G401.6 (cell line): ENCODE data around the gene ACCS.
A peak's percentile ranks its signal among the peaks of the same experiment; 100 is the strongest.

ENCODE experiments used
- FAIRE-seq: peaks from 2 replicates; lab custom pipeline; 2012; peaks lifted over from hg19 to GRCh38; lab: Jason Lieb, UNC

The ACCS gene

GRCh38 chr11:44094260-44094868 is 28.3 kb downstream of the ACCS start:
- peak; percentile 90 for FAIRE-seq

GRCh38 chr11:44095506-44096359 is 29.7 kb downstream of the ACCS start, which contains the start of gene EXT2:
Gene EXT2, plus strand, starts transcription at chr11:44095678. Its CDS starts 12,035 bp downstream, at chr11:44107713.
- peak; percentile 65 for FAIRE-seq

GRCh38 chr11:44096360-44097185 is 30.5 kb downstream of the ACCS start:
- FAIRE-seq = no peak

DNA sequence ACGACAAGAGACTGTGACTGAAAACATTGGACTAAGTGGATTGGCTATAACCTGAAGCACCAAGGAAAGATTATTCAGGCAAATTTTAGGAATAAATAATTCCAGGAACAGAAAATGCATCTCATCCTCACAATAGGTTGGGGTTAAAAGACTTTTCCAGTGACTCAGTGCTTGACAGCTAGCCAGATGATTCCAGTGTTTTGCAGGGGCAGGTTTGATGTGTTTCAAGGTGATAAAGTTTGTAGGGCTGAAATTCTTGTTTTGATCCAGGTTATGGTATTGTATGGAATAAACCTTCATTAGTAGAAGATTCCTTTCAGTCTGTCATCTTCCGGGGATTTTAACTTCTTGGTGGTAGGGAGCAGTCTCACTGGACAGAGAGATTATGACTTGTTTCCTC is 31.8 kb downstream of the ACCS start:
- FAIRE-seq = no peak

DNA sequence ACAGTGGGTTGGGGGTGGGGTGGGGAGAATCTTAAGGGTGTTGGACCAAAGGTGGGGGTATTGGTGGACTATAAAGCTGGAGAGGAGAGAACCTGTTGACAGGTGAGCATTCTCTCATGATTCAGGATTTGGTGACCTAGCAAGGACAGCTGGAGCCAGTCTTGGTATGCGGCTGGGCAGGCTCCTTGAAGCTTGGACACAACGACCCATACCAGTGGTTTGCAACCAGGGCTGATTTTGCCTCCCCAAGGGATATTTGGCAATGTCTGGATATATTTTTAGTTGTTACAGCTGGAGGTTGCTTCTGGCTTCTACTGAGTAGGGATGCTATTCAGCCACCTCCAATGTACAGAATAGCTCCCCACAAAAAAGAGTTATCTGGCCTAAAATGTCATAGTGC is 35.0 kb downstream of the ACCS start:
- no peak for FAIRE-seq

- peak; percentile 8 for FAIRE-seq
Measured at GRCh38 chr11:44104481-44105294, 38.6 kb downstream of the ACCS start.

DNA sequence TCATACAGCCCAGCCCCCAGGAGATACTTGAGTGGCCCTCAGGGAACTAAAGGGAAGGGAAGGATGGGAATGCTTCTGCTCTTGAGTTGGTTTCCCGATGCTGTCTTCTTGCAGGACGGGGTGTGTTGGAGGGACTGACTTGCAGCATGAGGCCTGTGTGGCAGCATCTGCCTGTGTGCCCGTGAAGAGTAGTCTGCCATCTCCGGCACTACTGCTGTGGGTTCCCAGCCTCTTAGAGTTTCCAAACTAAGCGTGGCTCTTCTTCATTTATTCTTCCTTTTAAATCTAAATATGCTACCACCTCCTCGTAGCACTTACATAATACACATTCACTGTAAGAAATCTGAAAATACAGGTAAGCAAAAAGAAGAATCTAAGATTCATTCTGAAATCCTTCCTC is 42.2 kb downstream of the ACCS start:
- no peak for FAIRE-seq

DNA sequence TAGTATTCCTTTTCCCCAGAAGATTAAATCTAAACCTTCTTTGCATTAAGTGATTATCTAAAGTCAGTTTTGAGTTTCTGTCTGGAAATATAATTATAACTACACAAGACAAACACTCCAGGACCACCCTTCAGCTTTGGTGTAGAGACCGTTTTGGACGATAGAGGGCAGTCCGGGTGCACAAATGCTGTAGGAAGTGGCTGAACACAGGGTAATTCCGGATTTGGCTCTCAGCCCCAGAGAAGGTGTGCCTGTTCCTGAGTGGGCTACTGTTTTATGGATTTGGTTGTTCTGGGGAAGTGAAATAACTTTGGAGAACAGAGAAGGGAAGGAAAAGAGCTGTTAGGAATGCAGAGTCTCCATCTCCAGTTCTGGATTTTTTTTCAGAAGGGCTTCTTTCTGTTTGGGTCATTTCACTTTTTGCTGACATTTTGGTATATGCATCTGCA is 44.2 kb downstream of the ACCS start:
- FAIRE-seq = peak; percentile 95

GRCh38 chr11:44112091-44112821 is 46.2 kb downstream of the ACCS start:
- FAIRE-seq = no peak

- FAIRE-seq = no peak
Measured at GRCh38 chr11:44113018-44113417, 46.9 kb downstream of the ACCS start.

GRCh38 chr11:44113572-44113971 is 47.5 kb downstream of the ACCS start:
- FAIRE-seq = no peak

DNA sequence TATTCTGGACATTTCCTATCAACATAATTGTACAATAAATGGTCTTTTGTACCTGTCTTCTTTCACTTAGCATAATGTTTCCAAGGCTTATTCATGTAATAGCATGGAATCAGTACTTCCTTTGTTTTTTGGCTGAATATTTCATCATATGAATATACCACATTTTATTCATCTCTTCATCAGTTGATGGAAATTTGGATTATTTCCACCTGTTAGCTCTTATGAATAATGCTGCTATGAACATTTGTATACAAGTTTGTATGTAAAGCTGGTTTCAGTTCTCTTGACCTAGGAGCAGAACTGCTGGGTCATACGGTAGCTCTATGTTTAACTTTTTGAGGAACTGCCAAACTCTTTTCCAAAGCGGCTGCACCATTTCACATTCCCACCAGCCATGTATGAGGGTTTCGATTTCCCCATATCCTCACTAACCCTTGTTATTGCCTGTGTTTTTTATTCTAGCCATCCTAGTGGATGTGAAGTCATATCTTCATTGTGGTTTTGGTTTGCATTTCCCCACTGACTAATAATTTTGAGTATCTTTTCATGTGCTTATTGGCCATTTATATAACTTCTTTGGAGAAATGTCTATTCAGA is 50.3 kb downstream of the ACCS start:
- no peak for FAIRE-seq

- FAIRE-seq = no peak
Measured at GRCh38 chr11:44120169-44120568, 54.1 kb downstream of the ACCS start.

DNA sequence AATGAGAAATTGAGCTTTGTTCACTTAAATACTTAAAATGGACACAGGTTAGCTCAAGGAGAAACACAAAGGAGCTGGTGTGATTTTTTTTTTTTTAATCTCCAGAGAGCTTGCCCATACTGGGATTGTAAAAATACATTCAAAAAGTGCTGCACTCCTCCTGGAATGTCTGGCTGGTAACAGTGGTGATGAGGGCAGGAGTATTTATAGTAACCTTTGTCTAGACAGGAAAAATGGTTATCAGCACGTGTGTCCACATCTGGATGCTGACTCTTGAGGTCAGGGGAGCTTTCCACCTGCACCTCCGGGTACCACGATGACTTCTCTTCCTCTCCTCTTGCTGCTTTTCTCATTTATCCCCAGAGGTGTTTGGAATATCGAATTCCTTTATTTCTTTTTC is 59.5 kb downstream of the ACCS start:
- FAIRE-seq = no peak

DNA sequence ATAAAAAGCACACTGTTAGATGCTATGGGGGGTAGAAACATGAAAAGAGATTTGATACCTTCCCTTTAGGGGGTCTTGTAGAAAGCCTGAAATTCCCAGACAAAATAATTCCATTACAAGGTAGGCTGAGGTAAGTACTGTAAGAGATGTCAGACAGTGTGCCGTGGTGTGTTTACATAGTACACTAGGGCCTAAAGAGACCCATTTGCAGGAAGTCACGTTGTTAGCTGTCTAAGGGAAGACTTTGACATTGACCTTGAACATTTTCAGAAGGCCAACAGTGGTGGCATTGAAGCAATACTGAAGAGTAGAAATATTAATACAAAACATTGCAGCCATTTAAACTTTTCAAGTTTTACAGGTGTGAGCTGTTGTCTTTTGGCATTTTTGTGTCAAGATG is 60.2 kb downstream of the ACCS start:
- FAIRE-seq = no peak

DNA sequence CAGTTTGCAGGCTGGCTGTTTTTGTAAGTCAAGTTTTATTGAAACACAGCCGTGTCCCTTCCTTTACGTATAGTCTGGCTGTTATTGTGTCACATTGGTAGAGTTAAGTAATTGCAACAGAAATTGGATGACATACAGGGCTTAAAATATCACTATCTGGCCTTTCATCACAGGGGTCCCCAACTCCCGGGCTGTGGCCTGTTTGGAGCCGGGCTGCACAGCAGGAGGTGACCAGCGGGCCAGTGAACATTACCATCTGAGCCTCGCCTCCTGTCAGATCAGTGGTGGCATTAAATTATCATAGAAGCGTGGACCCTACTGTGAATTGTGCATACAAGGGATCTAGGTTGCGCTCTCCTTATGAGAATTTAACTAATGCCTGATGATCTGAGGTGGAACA is 61.1 kb downstream of the ACCS start:
- FAIRE-seq = no peak

- FAIRE-seq = no peak
Measured at GRCh38 chr11:44128729-44129128, 62.7 kb downstream of the ACCS start.

DNA sequence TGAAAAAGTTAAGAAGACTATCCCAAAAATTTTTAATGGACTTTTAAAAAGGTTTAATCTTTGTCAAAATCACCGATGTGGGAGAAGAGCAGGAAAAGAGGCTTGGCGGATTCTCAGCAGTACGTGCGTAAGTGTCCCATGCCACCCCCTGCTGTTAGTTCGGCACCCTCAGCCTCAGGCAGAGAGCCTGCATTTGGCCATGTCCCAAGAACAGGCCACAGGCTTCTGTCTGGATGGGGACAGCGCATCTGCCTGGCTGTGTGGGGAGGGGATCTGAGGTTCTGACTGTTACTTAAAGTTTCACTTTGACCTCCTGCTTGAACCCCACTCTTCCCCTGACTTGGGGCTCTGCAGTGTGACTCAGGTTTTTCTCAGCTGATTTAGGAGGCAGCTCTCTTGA is 64.7 kb downstream of the ACCS start:
- FAIRE-seq = no peak

DNA sequence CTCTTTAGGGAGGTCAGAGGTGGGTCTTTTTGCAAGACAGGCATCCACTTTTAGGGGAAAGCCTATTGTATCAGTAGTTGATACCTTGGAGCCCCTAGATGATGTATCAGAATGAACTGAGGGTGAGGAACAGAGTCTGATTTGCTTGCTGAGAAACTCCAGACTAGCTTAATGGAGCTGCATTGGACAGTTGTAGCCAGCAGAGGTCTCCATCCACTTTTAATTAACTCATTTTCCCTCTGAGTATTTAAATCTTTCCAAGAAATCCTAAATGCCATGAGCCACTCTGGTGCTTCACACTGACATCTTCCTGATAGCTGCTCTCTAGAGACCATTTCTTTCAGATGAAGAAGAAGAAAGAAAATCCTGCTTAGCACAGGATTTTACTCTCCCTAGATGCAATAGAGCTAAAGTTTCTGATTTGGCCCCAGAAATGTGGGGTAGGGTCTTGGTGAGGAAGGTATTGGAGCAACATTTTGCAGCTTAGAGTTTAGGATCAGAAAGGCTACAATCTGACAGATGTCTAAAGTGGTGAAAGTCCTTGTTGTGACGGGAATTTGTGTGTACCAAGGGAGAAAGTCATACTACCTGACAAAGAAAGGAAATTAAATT is 67.4 kb downstream of the ACCS start:
- FAIRE-seq = peak; percentile 85
